Mesenchymal stem cell (in vitro differentiated cells and primary cell): ENCODE results near the gene FRAT1.

Source experiments
- DNase-seq: peaks from one replicate; pipeline ENCODE4 v3.0.0-alpha.2; 2013
- H2AFZ ChIP-seq: one replicate; pipeline ENCODE4 v1.6.1; 2013; ENCODE audit warnings: low read depth, mild to moderate bottlenecking, control low read depth, inconsistent platforms, low read length, moderate library complexity
- H2AK5ac ChIP-seq: 2 replicates; pipeline ENCODE4 v1.6.1; 2013; ENCODE audit warnings: low read length, moderate library complexity, mild to moderate bottlenecking, inconsistent platforms; ENCODE audit not compliant: severe bottlenecking
- H2BK120ac ChIP-seq: one replicate; pipeline ENCODE4 v1.6.1; 2013; ENCODE audit warnings: low read depth, mild to moderate bottlenecking, inconsistent platforms, low read length, moderate library complexity
- H2BK12ac ChIP-seq, 2 experiments: one replicate each; pipeline ENCODE4 v1.6.1; 2013; ENCODE audit warnings: inconsistent platforms in 2 of 2, low read length in 2 of 2, mild to moderate bottlenecking in 2 of 2, moderate library complexity in 2 of 2, control low read depth in 1 of 2
- H2BK15ac ChIP-seq: one replicate; pipeline ENCODE4 v1.6.1; 2013; ENCODE audit warnings: mild to moderate bottlenecking, low read depth, inconsistent platforms; ENCODE audit not compliant: poor library complexity, severe bottlenecking
- H2BK5ac ChIP-seq: 2 replicates; pipeline ENCODE4 v1.6.1; 2013; ENCODE audit warnings: low read depth, mild to moderate bottlenecking, low read length, control low read depth, inconsistent platforms; ENCODE audit not compliant: poor library complexity, severe bottlenecking
- H3K14ac ChIP-seq, 2 experiments: one replicate each; pipeline ENCODE4 v1.6.1; 2013; ENCODE audit warnings: inconsistent platforms in 2 of 2, low read length in 2 of 2, control low read depth in 1 of 2, mild to moderate bottlenecking in 1 of 2, moderate library complexity in 1 of 2
- H3K18ac ChIP-seq, 2 experiments: one replicate each; pipeline ENCODE4 v1.6.1; 2013; ENCODE audit warnings: inconsistent platforms in 2 of 2, low read length in 2 of 2, control low read depth in 1 of 2, low read depth in 1 of 2, mild to moderate bottlenecking in 1 of 2
- H3K23ac ChIP-seq, 2 experiments: one replicate each; pipeline ENCODE4 v1.6.1; 2013; ENCODE audit warnings: inconsistent platforms in 2 of 2, low read length in 2 of 2, mild to moderate bottlenecking in 2 of 2, moderate library complexity in 2 of 2, control low read depth in 1 of 2
- H3K27ac ChIP-seq: 2 replicates; pipeline ENCODE4 v1.5.1; 2013; ENCODE audit warnings: mild to moderate bottlenecking, moderate library complexity, low read length, control low read depth, inconsistent platforms; ENCODE audit not compliant: poor library complexity, severe bottlenecking
- H3K27me3 ChIP-seq, 2 experiments: 2 replicates each; pipeline versions ENCODE4 v1.6.1 to v1.7.0; 2013; ENCODE audit warnings: low read length in 2 of 2, mild to moderate bottlenecking in 2 of 2, moderate library complexity in 2 of 2, control low read depth in 1 of 2, inconsistent platforms in 1 of 2; ENCODE audit not compliant: control insufficient read depth in 1 of 2, insufficient read depth in 1 of 2
- H3K36me3 ChIP-seq, 2 experiments: 2 replicates each; pipeline versions ENCODE4 v1.6.1 to v1.7.0; 2013; ENCODE audit warnings: low read length in 2 of 2, control low read depth in 1 of 2, inconsistent platforms in 1 of 2, low read depth in 1 of 2, mild to moderate bottlenecking in 1 of 2; ENCODE audit not compliant: insufficient read depth in 2 of 2, control insufficient read depth in 1 of 2
- H3K4ac ChIP-seq, 2 experiments: one replicate each; pipeline ENCODE4 v1.6.1; 2013; ENCODE audit warnings: inconsistent platforms in 2 of 2, low read length in 2 of 2, mild to moderate bottlenecking in 2 of 2, moderate library complexity in 2 of 2, control low read depth in 1 of 2, low read depth in 1 of 2
- H3K4me1 ChIP-seq: 2 replicates; pipeline ENCODE4 v1.6.1; 2013; ENCODE audit warnings: low read depth, low read length, control low read depth; ENCODE audit not compliant: control insufficient read depth, insufficient read depth
- H3K4me2 ChIP-seq: 2 replicates; pipeline ENCODE4 v1.6.1; 2013; ENCODE audit warnings: low read length, mild to moderate bottlenecking, inconsistent platforms; ENCODE audit not compliant: poor library complexity, severe bottlenecking
- H3K4me3 ChIP-seq, 2 experiments: 2 replicates each; pipeline versions ENCODE4 v1.5.1 to v1.7.0; 2013; ENCODE audit warnings: low read length in 2 of 2, mild to moderate bottlenecking in 2 of 2, control low read depth in 1 of 2, low read depth in 1 of 2; ENCODE audit not compliant: insufficient read depth in 1 of 2
- H3K79me1 ChIP-seq: replicated peaks from 2 replicates; pipeline ENCODE4 v1.6.1; 2013; ENCODE audit warnings: mild to moderate bottlenecking, control low read depth, low read length, inconsistent platforms; ENCODE audit not compliant: poor library complexity, severe bottlenecking
- H3K9ac ChIP-seq: 2 replicates; pipeline ENCODE4 v1.7.0; 2013; ENCODE audit warnings: mild to moderate bottlenecking, low read length, moderate library complexity
- H3K9me3 ChIP-seq: 2 replicates; pipeline ENCODE4 v1.7.0; 2013; ENCODE audit warnings: mild to moderate bottlenecking, low read length; ENCODE audit not compliant: control insufficient read depth
- H4K8ac ChIP-seq: one replicate; pipeline ENCODE4 v1.6.1; 2013; ENCODE audit warnings: inconsistent platforms, mild to moderate bottlenecking, low read length, moderate library complexity
- H4K91ac ChIP-seq: one replicate; pipeline ENCODE4 v1.6.1; 2013; ENCODE audit warnings: mild to moderate bottlenecking, low read length, inconsistent platforms
- WGBS: methylation state at CpG from one replicate; pipeline ENCODE4 v1.1.7; 2013; ENCODE audit warnings: mixed read lengths; 5-methylcytosine and 5-hydroxymethylcytosine counted together

Gene FRAT1

DNA sequence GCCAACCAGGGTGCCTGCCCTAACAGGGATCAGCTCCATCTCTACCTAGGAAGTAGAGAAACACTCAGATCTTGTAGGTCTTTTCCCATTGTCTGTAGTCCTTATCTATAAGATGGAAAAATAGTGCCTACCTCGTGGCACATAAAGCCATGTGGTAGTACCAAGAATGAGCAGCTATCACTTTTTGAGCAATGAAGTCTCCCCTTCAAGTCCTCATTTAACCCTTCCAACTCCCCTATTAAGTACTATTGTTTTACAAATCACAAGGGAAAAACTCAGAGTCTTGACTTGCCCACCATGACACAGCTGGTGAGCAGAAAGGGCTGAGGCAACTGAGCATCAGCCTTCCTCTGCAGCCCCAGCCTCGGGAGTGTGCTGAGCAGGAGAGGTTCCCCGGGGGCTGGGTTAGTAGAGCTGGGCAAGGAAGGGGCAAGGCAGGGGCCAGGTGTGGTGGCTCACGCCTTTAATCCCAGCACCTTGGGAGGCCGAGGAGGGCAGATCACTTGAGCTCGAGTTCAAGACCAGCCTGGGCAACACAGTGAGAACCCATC lies 12.2 kb downstream of the FRAT1 start:
- no peak overlapping the region for H2AFZ ChIP-seq
- no peak overlapping the region for H3K18ac ChIP-seq
- no peak for DNase-seq
- H2BK120ac ChIP-seq = no peak overlapping the region
- H3K27me3 ChIP-seq = peaks cover 0 to 5% of the 10 kb centered on the region in 2 experiments
- H3K79me1 ChIP-seq = peaks cover 21% of the 10 kb centered on the region
- no peak overlapping the region for H2BK15ac ChIP-seq
- no peak overlapping the region for H2BK5ac ChIP-seq
- WGBS = 88% methylated on average over 3 of the region's 6 CpGs
- no peak overlapping the region for H3K23ac ChIP-seq
- no peaks in the 10 kb centered on the region for H3K9me3 ChIP-seq
- H3K27ac ChIP-seq = no peak overlapping the region
- no peak overlapping the region for H3K4me2 ChIP-seq
- no peak overlapping the region for H4K91ac ChIP-seq
- H3K4me1 ChIP-seq = peaks cover 13% of the 10 kb centered on the region
- peaks cover 2 to 15% of the 10 kb centered on the region in 2 experiments for H3K36me3 ChIP-seq
- peak overlapping the region in 1 of 2 experiments; percentile 84 for H3K4me3 ChIP-seq
- peak overlapping the region; percentile 75 for H4K8ac ChIP-seq
- H3K14ac ChIP-seq = no peak overlapping the region
- H3K9ac ChIP-seq = peak overlapping the region; percentile 97
- no peak overlapping the region for H2BK12ac ChIP-seq
- no peak overlapping the region for H2AK5ac ChIP-seq
- H3K4ac ChIP-seq = no peak overlapping the region

DNA sequence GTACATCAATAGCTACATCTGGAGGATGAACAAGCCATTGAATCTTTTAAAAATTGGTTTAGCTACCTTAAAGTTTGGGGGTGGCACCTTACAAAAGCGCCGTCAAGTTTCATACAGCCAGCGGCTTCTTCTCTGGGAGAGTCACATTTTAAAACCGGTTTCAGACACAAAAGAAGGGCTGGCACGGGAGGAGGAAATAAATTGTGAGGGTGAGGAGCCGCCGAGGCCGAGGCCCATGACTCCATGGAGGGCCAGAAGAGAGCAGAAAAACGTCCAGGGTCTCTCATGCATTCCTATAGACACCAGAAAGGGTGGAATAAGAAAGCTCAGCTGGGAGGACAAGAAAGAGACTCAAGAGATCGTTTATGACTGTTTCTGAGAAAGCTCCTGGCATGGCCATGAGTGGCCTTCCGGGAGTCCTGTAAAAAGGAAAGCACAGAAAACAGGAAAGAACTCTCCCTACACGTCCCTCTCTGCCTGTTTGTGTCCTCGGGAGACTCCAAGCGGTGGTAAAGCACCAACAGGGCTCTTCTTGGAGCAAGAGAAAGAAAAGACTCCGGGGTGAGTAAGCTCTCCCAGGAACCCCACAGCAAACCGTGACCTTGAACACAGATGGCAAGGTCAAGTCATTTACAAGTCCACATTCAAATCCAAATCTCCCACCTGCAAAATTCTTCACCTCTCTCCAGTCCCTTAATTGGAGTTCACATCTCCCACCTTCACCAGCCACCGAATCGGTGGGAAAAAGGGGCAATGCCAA lies 13.7 kb downstream of the FRAT1 start:
- Histone ChIP-seq H2AK5ac (no peak overlapping the region), H3K4ac (peak overlapping the region in 1 of 2 experiments; percentile 75), H3K79me1 (peaks cover 21% of the 10 kb centered on the region), H2BK5ac (no peak overlapping the region), H3K14ac (no peak overlapping the region), H3K4me1 (peaks cover 16% of the 10 kb centered on the region), H3K4me3 (peak overlapping the region; percentile 31 to 84), H3K9ac (peak overlapping the region; percentile 97), H4K91ac (no peak overlapping the region), H2AFZ (peak overlapping the region; percentile 77), H2BK120ac (peak overlapping the region; percentile 85), H3K36me3 (peaks cover 2 to 15% of the 10 kb centered on the region in 2 experiments), H3K18ac (peak overlapping the region in 1 of 2 experiments; percentile 91), H3K9me3 (no peaks in the 10 kb centered on the region), H3K27ac (peak overlapping the region; percentile 70), H2BK15ac (no peak overlapping the region), H4K8ac (peak overlapping the region; percentile 90), H3K23ac (no peak overlapping the region), H2BK12ac (no peak overlapping the region), H3K4me2 (peak overlapping the region; percentile 84), H3K27me3 (peaks cover 0 to 12% of the 10 kb centered on the region in 2 experiments)
- 6% methylated on average over 17 of the region's 18 CpGs for WGBS
- DNase-seq = peak; percentile 92

DNA sequence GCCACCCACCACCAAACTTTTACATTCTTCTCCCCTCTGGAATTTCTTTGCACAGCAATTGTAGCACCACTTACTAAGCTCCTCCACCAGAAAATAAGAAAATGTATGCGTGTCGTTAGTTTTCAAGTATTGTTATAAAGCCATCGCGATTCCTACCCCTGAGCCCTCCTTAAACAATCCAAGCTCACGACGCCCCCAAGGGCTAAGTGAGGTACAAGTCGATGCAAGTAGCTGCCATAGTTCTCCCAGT lies 14.2 kb downstream of the FRAT1 start:
- Histone ChIP-seq H2BK5ac (no peak overlapping the region), H3K27ac (peak overlapping the region; percentile 70), H4K8ac (no peak overlapping the region), H2AK5ac (no peak overlapping the region), H2BK12ac (no peak overlapping the region), H3K23ac (no peak overlapping the region), H4K91ac (no peak overlapping the region), H3K27me3 (peaks cover 0 to 16% of the 10 kb centered on the region in 2 experiments), H3K36me3 (peaks cover 2 to 10% of the 10 kb centered on the region in 2 experiments), H2BK120ac (no peak overlapping the region), H3K79me1 (peaks cover 21% of the 10 kb centered on the region), H3K4me1 (peaks cover 16% of the 10 kb centered on the region), H3K4ac (no peak overlapping the region), H3K18ac (peak overlapping the region in 1 of 2 experiments; percentile 64), H3K9ac (peak overlapping the region; percentile 97), H2AFZ (peak overlapping the region; percentile 77), H3K14ac (no peak overlapping the region), H2BK15ac (no peak overlapping the region), H3K9me3 (no peaks in the 10 kb centered on the region), H3K4me3 (peak overlapping the region; percentile 84 to 93), H3K4me2 (peak overlapping the region; percentile 84)
- DNase-seq = peak; percentile 78
- 4% methylated on average over 7 of the region's 7 CpGs for WGBS

DNA sequence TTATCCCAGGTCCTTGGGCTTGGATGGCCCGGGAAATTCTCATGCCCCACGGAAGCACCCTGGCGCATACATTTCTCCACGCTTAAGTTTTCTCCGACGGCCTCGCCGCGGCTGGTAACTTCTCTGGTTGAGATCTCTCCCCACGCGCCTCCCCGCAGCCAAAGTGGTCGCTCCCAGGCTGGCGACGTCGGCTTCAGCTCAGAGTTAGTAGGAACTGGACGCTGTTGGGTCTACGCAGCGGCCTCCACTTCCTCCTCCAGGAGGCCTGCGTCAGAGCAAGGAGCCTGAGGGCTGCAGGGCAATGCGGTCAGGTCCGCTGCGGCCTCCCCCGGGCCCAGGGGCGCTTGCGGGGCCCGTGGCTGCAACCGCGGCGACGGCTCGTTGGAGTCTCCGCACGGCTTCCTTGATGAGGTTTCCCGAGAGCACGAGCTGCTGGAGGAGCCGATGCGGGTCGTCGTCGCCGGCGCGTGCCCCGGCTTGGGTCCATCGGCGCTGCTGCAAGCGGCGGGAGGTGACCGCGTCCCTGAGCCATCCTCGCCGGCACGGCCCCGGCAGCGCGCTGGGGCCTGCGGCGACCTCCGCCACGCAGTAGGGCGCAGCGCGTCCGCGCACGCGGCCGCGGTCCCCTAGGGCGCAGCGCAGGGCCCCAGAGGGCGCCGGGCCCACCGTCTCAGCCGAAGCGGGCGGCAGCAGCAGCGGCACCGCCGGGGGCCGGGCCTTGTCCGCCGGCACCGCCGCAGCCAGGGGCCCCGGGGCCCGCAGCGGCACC lies 14.7 kb downstream of the FRAT1 start:
- Histone ChIP-seq H3K4me3 (peak overlapping the region; percentile 84 to 93), H3K14ac (peak overlapping the region in 1 of 2 experiments; percentile 70), H3K9me3 (no peaks in the 10 kb centered on the region), H3K23ac (peak overlapping the region in 1 of 2 experiments; percentile 96), H2AK5ac (no peak overlapping the region), H4K91ac (peak overlapping the region; percentile 18), H2BK120ac (peak overlapping the region; percentile 77), H3K4me1 (peaks cover 16% of the 10 kb centered on the region), H3K27ac (peak overlapping the region; percentile 42), H4K8ac (peak overlapping the region; percentile 72), H3K27me3 (peaks cover 0 to 19% of the 10 kb centered on the region in 2 experiments), H3K9ac (peak overlapping the region; percentile 97), H3K36me3 (peaks cover 2 to 6% of the 10 kb centered on the region in 2 experiments), H2BK15ac (peak overlapping the region; percentile 28), H3K18ac (peak overlapping the region; percentile 58 to 85), H3K4ac (peak overlapping the region in 1 of 2 experiments; percentile 6), H3K4me2 (peak overlapping the region; percentile 84), H2BK12ac (peak overlapping the region in 1 of 2 experiments; percentile 63), H2AFZ (peak overlapping the region; percentile 77), H2BK5ac (peak overlapping the region; percentile 54), H3K79me1 (peaks cover 21% of the 10 kb centered on the region)
- WGBS = under 1% methylated on average over 50 of the region's 89 CpGs
- DNase-seq = peak; percentile 78
